Tibial nerve (tissue), 3 donors: ENCODE data around the gene AZIN2.

Experiments
- CTCF ChIP-seq, 5 experiments: fragments of 200-600 bp in 3 of 5; fragments of 450-650 bp in 2 of 5; sonication (generic) in 3 of 5; IDR thresholded peaks; one replicate each; pipeline ENCODE4 v1.5.1; 2016 to 2019; ENCODE audit warnings: antibody characterized with exemption in 5 of 5, mild to moderate bottlenecking in 3 of 5, moderate library complexity in 2 of 5
- POLR2A ChIP-seq, 2 donors: fragments of 450-650 bp; IDR thresholded peaks; one replicate each; pipeline ENCODE4 v1.6.1; 2017; ENCODE audit warnings: antibody characterized with exemption in 2 of 2, mild to moderate bottlenecking in 2 of 2, moderate library complexity in 2 of 2

GRCh38 chr1:33118274-33118673 is 37.3 kb downstream of the AZIN2 start:
- TF ChIP-seq CTCF (IDR thresholded peaks at IDR 0.05) (no peak), POLR2A (IDR thresholded peaks at IDR 0.05) (no peak)
